GM19324 (cell line): Measurements from ENCODE around the gene LRRN3.

Experiments
- ATAC-seq: cut with Tn5 transposase; IDR thresholded peaks from one replicate; pipeline ENCODE4 v1.9.1; 2021; ENCODE audit warnings: mild to moderate bottlenecking, moderate library complexity; ENCODE audit not compliant: unreplicated experiment, low FRiP score

Gene LRRN3

DNA sequence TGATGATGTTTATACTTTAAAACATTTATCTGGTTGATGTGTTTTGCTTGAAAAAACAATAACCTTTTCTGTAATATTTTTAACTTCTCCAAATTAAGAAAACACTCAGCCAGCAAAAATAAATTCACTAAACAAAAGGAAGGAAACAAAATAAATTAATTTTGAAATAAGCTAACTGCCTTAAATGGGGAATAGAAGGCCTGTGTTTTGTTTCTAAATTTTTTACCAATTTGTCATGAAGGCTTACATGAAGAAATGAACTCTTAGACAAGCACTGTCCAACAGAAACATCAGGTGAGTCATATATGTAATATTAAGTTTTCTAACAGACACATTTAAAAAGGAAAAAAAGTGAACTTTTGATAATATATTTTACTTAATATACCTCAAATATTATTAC is 68.5 kb downstream of the LRRN3 start:
- ATAC-seq = no peak

DNA sequence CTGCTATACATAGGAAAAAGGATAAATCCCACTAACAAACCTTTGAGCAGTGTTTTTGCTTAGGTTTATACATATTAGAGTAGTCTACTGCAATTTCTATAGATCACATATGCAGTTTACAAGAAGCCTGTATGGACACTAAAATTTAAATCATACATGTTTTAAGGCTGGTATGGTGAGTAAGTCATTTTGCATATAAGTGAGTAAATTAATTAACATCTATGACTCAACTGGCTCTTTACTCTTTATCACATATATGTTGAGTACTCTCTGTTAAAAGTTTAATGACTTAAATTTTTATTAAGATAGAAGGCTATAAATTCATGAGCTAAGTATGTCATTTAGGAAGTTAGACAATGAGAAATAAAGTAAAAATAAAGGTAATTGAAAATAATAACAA is 69.4 kb downstream of the LRRN3 start:
- ATAC-seq = no peak

DNA sequence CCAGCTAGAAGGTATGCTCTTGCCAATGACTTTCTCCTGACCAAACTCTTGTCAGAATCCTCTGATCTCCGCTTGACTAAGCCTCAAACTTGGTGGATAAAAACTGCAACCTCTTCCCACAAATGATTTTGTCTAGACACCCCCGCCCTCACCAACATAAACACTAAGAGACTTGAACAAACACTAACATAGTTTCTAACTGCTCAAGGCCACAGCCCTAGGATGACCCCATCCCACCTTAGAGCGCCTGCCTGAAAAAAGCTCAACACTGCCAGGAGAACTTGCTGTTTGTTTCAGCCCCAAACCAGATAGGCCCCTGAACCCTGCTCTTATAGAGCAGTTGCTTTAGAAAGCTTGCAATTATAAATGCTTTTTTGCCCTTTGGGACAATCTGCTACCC is 71.8 kb downstream of the LRRN3 start:
- ATAC-seq = no peak

DNA sequence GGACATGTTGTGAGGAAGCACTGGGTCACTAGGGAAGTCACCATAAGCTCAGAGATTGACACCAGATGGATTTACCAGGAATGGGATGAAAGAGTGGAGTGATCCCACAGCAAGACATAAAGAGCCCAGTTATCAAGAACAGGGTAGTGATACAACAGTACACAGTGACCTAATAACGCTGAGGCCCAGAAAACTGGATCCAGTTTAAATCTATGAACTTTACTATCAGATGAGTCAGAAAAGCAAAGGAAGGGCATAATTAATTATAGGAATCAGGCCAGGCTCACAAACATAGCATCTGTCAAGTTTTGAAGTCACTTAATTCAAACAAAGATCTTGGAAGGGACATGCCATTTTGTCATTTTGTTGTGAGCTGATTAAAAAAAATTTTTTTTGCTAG is 73.5 kb downstream of the LRRN3 start:
- ATAC-seq = no peak

DNA sequence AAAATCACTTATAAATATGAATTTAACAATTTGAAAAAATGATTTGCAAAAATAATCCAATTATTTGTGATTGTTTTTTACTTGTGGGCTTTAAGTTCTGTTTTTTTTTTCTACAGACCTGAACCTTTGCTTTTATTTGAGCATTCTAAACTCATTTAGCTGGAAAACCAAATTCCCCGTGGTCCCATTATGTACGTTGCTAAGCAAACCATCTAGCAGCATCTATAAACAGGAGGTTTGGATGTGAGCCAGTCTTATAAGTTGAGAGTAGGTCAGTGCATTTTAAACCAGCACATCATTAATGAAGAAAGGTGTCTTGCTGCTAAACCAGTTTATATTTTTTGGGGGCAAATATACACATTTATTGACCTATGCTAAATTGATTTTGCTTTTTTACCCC is 77.3 kb downstream of the LRRN3 start:
- no peak for ATAC-seq

DNA sequence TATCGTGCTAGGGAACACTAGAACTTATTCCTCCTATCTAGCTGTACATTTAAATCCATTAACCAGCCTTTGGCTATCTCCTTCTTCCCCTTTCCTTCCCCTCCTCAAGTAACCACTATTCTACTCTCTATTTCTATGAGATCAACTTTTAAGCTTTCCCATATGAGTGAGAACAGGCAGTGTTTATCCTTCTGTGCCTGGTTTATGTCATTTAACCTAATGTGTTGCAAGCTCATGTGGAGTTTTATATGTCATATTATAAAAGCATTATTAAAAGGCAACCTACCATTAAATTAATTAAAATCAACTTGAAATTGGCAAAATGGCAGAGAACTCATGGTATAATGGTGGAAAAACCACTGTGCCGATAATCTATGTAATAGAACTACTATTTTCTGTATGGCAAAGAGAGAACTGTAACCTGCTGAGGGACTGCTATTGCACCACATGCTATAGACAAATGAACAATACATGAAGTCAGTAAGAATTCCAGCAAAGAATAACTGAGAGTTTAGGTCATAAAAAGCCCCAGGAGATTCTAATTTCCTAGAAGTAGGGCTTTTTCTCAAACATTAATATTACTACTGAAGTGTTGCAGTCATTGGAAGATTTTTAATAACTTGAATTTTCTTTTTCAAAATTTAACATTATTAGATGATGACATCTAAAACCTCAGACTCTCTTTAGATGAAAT is 81.8 kb downstream of the LRRN3 start:
- ATAC-seq = no peak

DNA sequence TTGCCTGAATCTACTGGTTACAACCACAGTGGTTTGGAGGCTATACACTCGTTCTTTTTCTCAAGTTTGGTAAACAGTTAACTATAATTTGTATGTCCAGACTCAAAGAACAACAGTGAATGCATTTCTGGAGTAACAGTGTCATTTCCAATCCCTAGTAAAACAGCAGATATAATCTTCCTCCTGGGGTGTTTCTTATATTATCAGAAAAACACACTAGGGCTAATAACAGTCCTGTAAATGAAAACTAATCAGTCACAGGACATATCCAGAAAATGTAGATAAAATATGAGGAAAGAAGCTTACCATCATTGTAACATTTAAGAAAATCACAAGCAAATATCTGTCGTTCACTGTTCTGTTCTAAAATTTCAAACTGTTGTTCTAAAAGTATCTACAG is 82.6 kb downstream of the LRRN3 start:
- no peak for ATAC-seq

DNA sequence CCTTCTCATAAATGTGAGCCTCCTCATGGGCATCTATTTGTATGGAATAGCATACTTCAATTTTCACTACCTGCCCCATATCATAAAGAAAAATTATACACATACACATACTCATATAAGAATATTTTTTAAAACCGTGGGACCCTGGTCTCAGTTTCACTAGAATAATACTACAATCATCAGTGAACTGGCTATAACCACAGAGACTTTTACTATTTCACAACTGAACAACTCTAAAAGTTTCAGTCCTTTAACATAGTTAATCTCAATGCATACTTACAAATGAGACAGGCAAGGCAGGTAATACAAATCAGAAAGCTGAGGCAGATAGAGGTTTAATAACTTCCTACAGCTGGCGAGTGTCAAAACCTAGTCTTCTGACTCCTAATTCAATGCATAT is 83.1 kb downstream of the LRRN3 start:
- no peak for ATAC-seq

DNA sequence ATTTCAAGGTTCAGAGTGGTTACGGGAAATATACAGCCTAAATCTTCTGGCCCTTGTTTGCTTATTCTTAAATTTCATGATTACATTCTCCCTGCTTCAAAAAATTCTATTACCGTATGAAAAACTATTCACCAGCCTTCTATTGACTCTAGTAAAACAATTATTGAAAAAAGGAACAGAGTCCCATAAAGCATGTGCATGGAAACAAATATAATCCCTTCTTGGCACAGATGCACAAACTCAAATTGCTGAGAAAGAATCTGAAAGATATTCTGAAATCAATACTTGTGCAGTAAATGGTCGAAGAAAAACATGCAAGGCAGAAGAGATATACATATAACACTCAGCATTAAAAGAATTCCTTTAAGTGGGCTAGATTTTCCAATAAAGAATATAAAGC is 83.6 kb downstream of the LRRN3 start:
- no peak for ATAC-seq
